WTC11 (cell line): ENCODE data around the gene SH3D19. TPM values are rescaled to one million over a fixed set of nuclear protein-coding genes. Genes with fewer than 3 reads are reported as not detected.

Experiments
- ATAC-seq: fragments of 200-7000 bp; cut with Tn5 transposase; 2 replicates; pipeline ENCODE4 v1.10.0; 2021; ENCODE audit warnings: mild to moderate bottlenecking, moderate library complexity
- CTCF ChIA-PET: fragments of 300-600 bp; sonication (Branson Sonifier 250); formaldehyde crosslinking; loops from one replicate; lab custom pipeline; 2021; ENCODE audit warnings: antibody characterized with exemption; lab: Charles Lee
- POLR2A ChIA-PET: fragments of 350-600 bp; sonication (Branson Sonifier 250); formaldehyde crosslinking; loops from one replicate; lab custom pipeline; 2021; ENCODE audit warnings: antibody characterized with exemption; lab: Charles Lee
- DNase-seq: peaks from one replicate; pipeline ENCODE4 v3.0.0; 2021; ENCODE audit warnings: low spot score
- H3K27ac Mint-ChIP-seq: 2 replicates; pipeline ENCODE4 v1.8.0; 2021; ENCODE audit warnings: mixed read lengths
- H3K27me3 Mint-ChIP-seq: 2 replicates; pipeline ENCODE4 v1.8.0; 2021; ENCODE audit warnings: low read depth, mild to moderate bottlenecking, moderate library complexity, mixed read lengths
- H3K36me3 Mint-ChIP-seq: 2 replicates; pipeline ENCODE4 v1.8.0; 2021; ENCODE audit warnings: mixed read lengths
- H3K4me1 Mint-ChIP-seq: 2 replicates; pipeline ENCODE4 v1.8.0; 2022; ENCODE audit warnings: mixed read lengths
- H3K4me3 Mint-ChIP-seq: 2 replicates; pipeline ENCODE4 v1.8.0; 2021; ENCODE audit warnings: mild to moderate bottlenecking, moderate library complexity, mixed read lengths
- H3K9me3 Mint-ChIP-seq: 2 replicates; pipeline ENCODE4 v1.8.0; 2021; ENCODE audit warnings: mixed read lengths
- CREM ChIP-seq: sonication (generic); formaldehyde crosslinking; IDR thresholded peaks from 2 replicates; pipeline ENCODE4 v1.8.1; 2022; ENCODE audit warnings: mild to moderate bottlenecking, missing genetic modification reagents, moderate library complexity
- FOXJ3 ChIP-seq: sonication (generic); formaldehyde crosslinking; IDR thresholded peaks from 2 replicates; pipeline ENCODE4 v1.9.0; 2021; ENCODE audit warnings: missing genetic modification reagents, mild to moderate bottlenecking, borderline replicate concordance
- MXD4 ChIP-seq: fragments of 250-450 bp; sonication (Bioruptor Pico); IDR thresholded peaks from 2 replicates; pipeline ENCODE4 v1.8.0; 2021; ENCODE audit warnings: mild to moderate bottlenecking, moderate library complexity, borderline replicate concordance
- NFE2L1 ChIP-seq: sonication (generic); formaldehyde crosslinking; IDR thresholded peaks from 2 replicates; pipeline ENCODE4 v1.8.1; 2023; ENCODE audit warnings: missing genetic modification reagents
- OVOL2 ChIP-seq: fragments of 250-450 bp; sonication (Bioruptor Pico); IDR thresholded peaks from 2 replicates; pipeline ENCODE4 v1.9.0; 2021; ENCODE audit warnings: mild to moderate bottlenecking, borderline replicate concordance
- SMAD3 ChIP-seq: sonication (generic); formaldehyde crosslinking; IDR thresholded peaks from 2 replicates; pipeline ENCODE4 v1.8.0; 2022; ENCODE audit warnings: missing genetic modification reagents, mild to moderate bottlenecking, borderline replicate concordance
- SP1 ChIP-seq: sonication (generic); formaldehyde crosslinking; conservative IDR thresholded peaks from 2 replicates; pipeline ENCODE4 v1.8.1; 2022; ENCODE audit warnings: missing genetic modification reagents
- TP53 ChIP-seq: sonication (generic); formaldehyde crosslinking; IDR thresholded peaks from 2 replicates; pipeline ENCODE4 v1.8.1; 2023; ENCODE audit warnings: mild to moderate bottlenecking, missing genetic modification reagents
- ZNF232 ChIP-seq: sonication (generic); formaldehyde crosslinking; IDR thresholded peaks from 2 replicates; pipeline ENCODE4 v1.8.0; 2022; ENCODE audit warnings: mild to moderate bottlenecking, missing genetic modification reagents
- ZNF263 ChIP-seq: sonication (generic); formaldehyde crosslinking; IDR thresholded peaks from 2 replicates; pipeline ENCODE4 v1.8.1; 2022; ENCODE audit warnings: low read depth, mild to moderate bottlenecking, moderate library complexity, missing genetic modification reagents
- total RNA-seq: library from RNA; stranded (reverse); gene quantifications from 3 replicates; pipeline ENCODE4 v1.2.3, GENCODE V29; 2021
- TF ChIP-seq, protein P1 (sequence below): sonication (generic); formaldehyde crosslinking; IDR thresholded peaks from 2 replicates; pipeline ENCODE4 v1.8.0; 2022; ENCODE audit warnings: missing genetic modification reagents
- TF ChIP-seq, protein P2 (sequence below): sonication (generic); formaldehyde crosslinking; IDR thresholded peaks from 2 replicates; pipeline ENCODE4 v1.8.1; 2022; ENCODE audit warnings: missing genetic modification reagents, borderline replicate concordance
- TF ChIP-seq, protein P3 (sequence below): sonication (generic); formaldehyde crosslinking; IDR thresholded peaks from 2 replicates; pipeline ENCODE4 v1.8.1; 2023; ENCODE audit warnings: mild to moderate bottlenecking, missing genetic modification reagents
- TF ChIP-seq, protein P4 (sequence below): sonication (generic); formaldehyde crosslinking; IDR thresholded peaks from 2 replicates; pipeline ENCODE4 v1.8.0; 2022; ENCODE audit warnings: mild to moderate bottlenecking, missing genetic modification reagents
- TF ChIP-seq, protein P5 (sequence below): sonication (generic); formaldehyde crosslinking; IDR thresholded peaks from 2 replicates; pipeline ENCODE4 v1.8.0; 2022; ENCODE audit warnings: mild to moderate bottlenecking, missing genetic modification reagents
- TF ChIP-seq, protein P6 (sequence below): sonication (generic); formaldehyde crosslinking; IDR thresholded peaks from 2 replicates; pipeline ENCODE4 v1.8.1; 2023; ENCODE audit warnings: mild to moderate bottlenecking, missing genetic modification reagents

The SH3D19 gene
- total RNA-seq, 1 experiment from 2014 or later = 41.6 TPM

DNA sequence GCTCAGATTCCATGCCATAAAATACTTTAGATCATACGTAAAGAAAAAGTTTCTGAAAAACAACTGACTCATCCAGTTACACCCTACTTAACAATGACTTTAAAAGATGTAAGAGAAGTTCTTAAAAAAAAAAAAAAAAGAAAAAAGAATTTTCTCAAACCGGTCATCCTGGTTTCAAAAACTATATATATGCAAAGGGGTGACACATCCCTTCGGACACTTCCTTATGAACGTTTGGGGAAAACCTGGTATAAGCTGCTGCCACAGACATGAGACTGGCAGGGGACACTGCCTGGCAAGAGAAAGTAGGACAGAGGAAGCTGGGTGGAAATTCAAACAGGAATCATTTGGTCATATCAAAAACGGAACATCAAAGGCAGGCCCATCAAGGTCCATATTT, 129.6 kb downstream of the SH3D19 start (continued):
- TF ChIP-seq, protein P1, sequence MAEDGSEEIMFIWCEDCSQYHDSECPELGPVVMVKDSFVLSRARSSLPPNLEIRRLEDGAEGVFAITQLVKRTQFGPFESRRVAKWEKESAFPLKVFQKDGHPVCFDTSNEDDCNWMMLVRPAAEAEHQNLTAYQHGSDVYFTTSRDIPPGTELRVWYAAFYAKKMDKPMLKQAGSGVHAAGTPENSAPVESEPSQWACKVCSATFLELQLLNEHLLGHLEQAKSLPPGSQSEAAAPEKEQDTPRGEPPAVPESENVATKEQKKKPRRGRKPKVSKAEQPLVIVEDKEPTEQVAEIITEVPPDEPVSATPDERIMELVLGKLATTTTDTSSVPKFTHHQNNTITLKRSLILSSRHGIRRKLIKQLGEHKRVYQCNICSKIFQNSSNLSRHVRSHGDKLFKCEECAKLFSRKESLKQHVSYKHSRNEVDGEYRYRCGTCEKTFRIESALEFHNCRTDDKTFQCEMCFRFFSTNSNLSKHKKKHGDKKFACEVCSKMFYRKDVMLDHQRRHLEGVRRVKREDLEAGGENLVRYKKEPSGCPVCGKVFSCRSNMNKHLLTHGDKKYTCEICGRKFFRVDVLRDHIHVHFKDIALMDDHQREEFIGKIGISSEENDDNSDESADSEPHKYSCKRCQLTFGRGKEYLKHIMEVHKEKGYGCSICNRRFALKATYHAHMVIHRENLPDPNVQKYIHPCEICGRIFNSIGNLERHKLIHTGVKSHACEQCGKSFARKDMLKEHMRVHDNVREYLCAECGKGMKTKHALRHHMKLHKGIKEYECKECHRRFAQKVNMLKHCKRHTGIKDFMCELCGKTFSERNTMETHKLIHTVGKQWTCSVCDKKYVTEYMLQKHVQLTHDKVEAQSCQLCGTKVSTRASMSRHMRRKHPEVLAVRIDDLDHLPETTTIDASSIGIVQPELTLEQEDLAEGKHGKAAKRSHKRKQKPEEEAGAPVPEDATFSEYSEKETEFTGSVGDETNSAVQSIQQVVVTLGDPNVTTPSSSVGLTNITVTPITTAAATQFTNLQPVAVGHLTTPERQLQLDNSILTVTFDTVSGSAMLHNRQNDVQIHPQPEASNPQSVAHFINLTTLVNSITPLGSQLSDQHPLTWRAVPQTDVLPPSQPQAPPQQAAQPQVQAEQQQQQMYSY (CRISPR knock-in tag) = no peak
- TF ChIP-seq, protein P2, sequence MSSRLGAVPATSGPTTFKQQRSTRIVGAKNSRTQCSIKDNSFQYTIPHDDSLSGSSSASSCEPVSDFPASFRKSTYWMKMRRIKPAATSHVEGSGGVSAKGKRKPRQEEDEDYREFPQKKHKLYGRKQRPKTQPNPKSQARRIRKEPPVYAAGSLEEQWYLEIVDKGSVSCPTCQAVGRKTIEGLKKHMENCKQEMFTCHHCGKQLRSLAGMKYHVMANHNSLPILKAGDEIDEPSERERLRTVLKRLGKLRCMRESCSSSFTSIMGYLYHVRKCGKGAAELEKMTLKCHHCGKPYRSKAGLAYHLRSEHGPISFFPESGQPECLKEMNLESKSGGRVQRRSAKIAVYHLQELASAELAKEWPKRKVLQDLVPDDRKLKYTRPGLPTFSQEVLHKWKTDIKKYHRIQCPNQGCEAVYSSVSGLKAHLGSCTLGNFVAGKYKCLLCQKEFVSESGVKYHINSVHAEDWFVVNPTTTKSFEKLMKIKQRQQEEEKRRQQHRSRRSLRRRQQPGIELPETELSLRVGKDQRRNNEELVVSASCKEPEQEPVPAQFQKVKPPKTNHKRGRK (CRISPR knock-in tag) = no peak
- TF ChIP-seq SMAD3 (CRISPR knock-in tag) (no peak), CREM (CRISPR knock-in tag) (no peak), ZNF232 (CRISPR knock-in tag) (no peak)
- TF ChIP-seq, protein P3, sequence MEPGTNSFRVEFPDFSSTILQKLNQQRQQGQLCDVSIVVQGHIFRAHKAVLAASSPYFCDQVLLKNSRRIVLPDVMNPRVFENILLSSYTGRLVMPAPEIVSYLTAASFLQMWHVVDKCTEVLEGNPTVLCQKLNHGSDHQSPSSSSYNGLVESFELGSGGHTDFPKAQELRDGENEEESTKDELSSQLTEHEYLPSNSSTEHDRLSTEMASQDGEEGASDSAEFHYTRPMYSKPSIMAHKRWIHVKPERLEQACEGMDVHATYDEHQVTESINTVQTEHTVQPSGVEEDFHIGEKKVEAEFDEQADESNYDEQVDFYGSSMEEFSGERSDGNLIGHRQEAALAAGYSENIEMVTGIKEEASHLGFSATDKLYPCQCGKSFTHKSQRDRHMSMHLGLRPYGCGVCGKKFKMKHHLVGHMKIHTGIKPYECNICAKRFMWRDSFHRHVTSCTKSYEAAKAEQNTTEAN (CRISPR knock-in tag) = no peak

- ChIA-PET CTCF (interaction anchor here (0.9 kb wide), 1 partner anchor 76 kb away, joined by 4 read pairs; no protein-coding TSS in a partner anchor), POLR2A (interaction anchor here (0.6 kb wide), 1 partner anchor 542 kb away, joined by 3 read pairs; no protein-coding TSS in a partner anchor)
- peaks cover 34% of the 10 kb centered on the region for H3K9me3 Mint-ChIP-seq
- no peak overlapping the region for H3K27ac Mint-ChIP-seq
- no peak overlapping the region for H3K4me3 Mint-ChIP-seq
- H3K36me3 Mint-ChIP-seq = peaks cover 32% of the 10 kb centered on the region
- no peak for DNase-seq
- TF ChIP-seq NFE2L1 (CRISPR knock-in tag) (no peak), CREM (CRISPR knock-in tag) (no peak), OVOL2 (CRISPR knock-in tag) (no peak), MXD4 (CRISPR knock-in tag) (no peak), SP1 (CRISPR knock-in tag) (no peak), TP53 (CRISPR knock-in tag) (no peak), ZNF263 (CRISPR knock-in tag) (no peak), FOXJ3 (CRISPR knock-in tag) (no peak)
- TF ChIP-seq, protein P4, sequence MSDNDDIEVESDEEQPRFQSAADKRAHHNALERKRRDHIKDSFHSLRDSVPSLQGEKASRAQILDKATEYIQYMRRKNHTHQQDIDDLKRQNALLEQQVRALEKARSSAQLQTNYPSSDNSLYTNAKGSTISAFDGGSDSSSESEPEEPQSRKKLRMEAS (CRISPR knock-in tag) = no peak
- TF ChIP-seq, protein P5, sequence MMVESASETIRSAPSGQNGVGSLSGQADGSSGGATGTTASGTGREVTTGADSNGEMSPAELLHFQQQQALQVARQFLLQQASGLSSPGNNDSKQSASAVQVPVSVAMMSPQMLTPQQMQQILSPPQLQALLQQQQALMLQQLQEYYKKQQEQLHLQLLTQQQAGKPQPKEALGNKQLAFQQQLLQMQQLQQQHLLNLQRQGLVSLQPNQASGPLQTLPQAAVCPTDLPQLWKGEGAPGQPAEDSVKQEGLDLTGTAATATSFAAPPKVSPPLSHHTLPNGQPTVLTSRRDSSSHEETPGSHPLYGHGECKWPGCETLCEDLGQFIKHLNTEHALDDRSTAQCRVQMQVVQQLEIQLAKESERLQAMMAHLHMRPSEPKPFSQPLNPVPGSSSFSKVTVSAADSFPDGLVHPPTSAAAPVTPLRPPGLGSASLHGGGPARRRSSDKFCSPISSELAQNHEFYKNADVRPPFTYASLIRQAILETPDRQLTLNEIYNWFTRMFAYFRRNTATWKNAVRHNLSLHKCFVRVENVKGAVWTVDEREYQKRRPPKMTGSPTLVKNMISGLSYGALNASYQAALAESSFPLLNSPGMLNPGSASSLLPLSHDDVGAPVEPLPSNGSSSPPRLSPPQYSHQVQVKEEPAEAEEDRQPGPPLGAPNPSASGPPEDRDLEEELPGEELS (CRISPR knock-in tag) = no peak
- TF ChIP-seq, protein P6, sequence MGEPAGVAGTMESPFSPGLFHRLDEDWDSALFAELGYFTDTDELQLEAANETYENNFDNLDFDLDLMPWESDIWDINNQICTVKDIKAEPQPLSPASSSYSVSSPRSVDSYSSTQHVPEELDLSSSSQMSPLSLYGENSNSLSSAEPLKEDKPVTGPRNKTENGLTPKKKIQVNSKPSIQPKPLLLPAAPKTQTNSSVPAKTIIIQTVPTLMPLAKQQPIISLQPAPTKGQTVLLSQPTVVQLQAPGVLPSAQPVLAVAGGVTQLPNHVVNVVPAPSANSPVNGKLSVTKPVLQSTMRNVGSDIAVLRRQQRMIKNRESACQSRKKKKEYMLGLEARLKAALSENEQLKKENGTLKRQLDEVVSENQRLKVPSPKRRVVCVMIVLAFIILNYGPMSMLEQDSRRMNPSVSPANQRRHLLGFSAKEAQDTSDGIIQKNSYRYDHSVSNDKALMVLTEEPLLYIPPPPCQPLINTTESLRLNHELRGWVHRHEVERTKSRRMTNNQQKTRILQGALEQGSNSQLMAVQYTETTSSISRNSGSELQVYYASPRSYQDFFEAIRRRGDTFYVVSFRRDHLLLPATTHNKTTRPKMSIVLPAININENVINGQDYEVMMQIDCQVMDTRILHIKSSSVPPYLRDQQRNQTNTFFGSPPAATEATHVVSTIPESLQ (CRISPR knock-in tag) = no peak
- TF ChIP-seq, all 79 proteins: peak for 0
- Mint-ChIP-seq H3K27me3 (no peaks in the 10 kb centered on the region), H3K4me1 (no peaks in the 10 kb centered on the region)
- no peak for ATAC-seq
These were observed 132.0 kb downstream of the SH3D19 start for GRCh38 chr4:151193414-151193813.
